M059J (cell line): ENCODE results near the gene NRARP. TPM values are rescaled to one million over a fixed set of nuclear protein-coding genes. Genes with fewer than 3 reads are reported as not detected.

Experiments used
- DNase-seq: peaks from one replicate; pipeline ENCODE4 v3.0.0-alpha.2; 2012; ENCODE audit warnings: low read depth
- total RNA-seq: library from RNA; depleted of rRNA; stranded (reverse); fragments of >200 nt; shearing (Covaris generic); gene quantifications from 2 replicates; pipeline ENCODE4 v1.2.3, GENCODE V29; 2014

Gene NRARP
- total RNA-seq, 1 experiment from 2014 or later = not detected

- DNase-seq = no peak
Observed at GRCh38 chr9:137277329-137278041, 24.6 kb downstream of the NRARP start, which contains the start of gene TOR4A. Gene TOR4A, plus strand, starts transcription at chr9:137277726. Its CDS starts 964 bp downstream, at chr9:137278690.

GRCh38 chr9:137276473-137277328 lies 25.4 kb downstream of the NRARP start:
- no peak for DNase-seq

- no peak for DNase-seq
Observed at GRCh38 chr9:137275588-137276472, 26.2 kb downstream of the NRARP start.

GRCh38 chr9:137275203-137275587 lies 26.9 kb downstream of the NRARP start:
- DNase-seq = no peak

- DNase-seq = no peak
Observed at GRCh38 chr9:137273611-137274320, 28.3 kb downstream of the NRARP start.

- DNase-seq = no peak
Observed at GRCh38 chr9:137273095-137273490, 29.0 kb downstream of the NRARP start.

GRCh38 chr9:137272241-137273094 lies 29.6 kb downstream of the NRARP start:
- no peak for DNase-seq

GRCh38 chr9:137271696-137272076 lies 30.4 kb downstream of the NRARP start:
- DNase-seq = no peak

- no peak for DNase-seq
Observed at GRCh38 chr9:137270929-137271695, 31.0 kb downstream of the NRARP start.

GRCh38 chr9:137269231-137269772 lies 32.8 kb downstream of the NRARP start:
- DNase-seq = no peak

- no peak for DNase-seq
Observed at GRCh38 chr9:137268538-137269201, 33.4 kb downstream of the NRARP start.

GRCh38 chr9:137267933-137268355 lies 34.1 kb downstream of the NRARP start:
- no peak for DNase-seq

GRCh38 chr9:137266585-137267453 lies 35.3 kb downstream of the NRARP start:
- no peak for DNase-seq

- no peak for DNase-seq
Observed at GRCh38 chr9:137266162-137266527, 35.9 kb downstream of the NRARP start.

GRCh38 chr9:137265496-137266161 lies 36.4 kb downstream of the NRARP start:
- no peak for DNase-seq

- DNase-seq = no peak
Observed at GRCh38 chr9:137264067-137264466, 38.0 kb downstream of the NRARP start.

- DNase-seq = no peak
Observed at GRCh38 chr9:137263506-137263905, 38.6 kb downstream of the NRARP start.
